ENCODE data around the gene ATP5MC3. TPM values are rescaled to one million over a fixed set of nuclear protein-coding genes. Genes with fewer than 3 reads are reported as not detected.

The ATP5MC3 gene
- total and polyA plus RNA-seq, 2 donors from 2014 or later, result 189 to 990 TPM

- no peaks in the 10 kb centered on the region for H3K27me3 ChIP-seq (ENCODE audit: control insufficient read depth, insufficient read depth, low read length)
- H3K9me3 ChIP-seq (ENCODE audit: control insufficient read depth in 2 of 3, insufficient read depth in 1 of 3, low read length in 3 of 3), result no peaks in the 10 kb centered on the region
- no peak overlapping the region for H3K27ac ChIP-seq (ENCODE audit: low read depth in 2 of 2, low read length in 2 of 2)
- FAIRE-seq, result no peak
- intact Hi-C loops (cut with DNase I), result no loop called here
- DNase-seq, result no peak
- H3K9ac ChIP-seq (ENCODE audit: low read length in 3 of 3), result no peak overlapping the region
- H3K36me3 ChIP-seq (ENCODE audit: control insufficient read depth in 2 of 3, insufficient read depth in 3 of 3, low read length in 3 of 3), result peaks cover 0 to 4% (median 0%) of the 10 kb centered on the region in 3 donors
- peaks cover 0 to 2% (median 0%) of the 10 kb centered on the region in 3 donors for H3K4me1 ChIP-seq (ENCODE audit: control insufficient read depth in 2 of 3, insufficient read depth in 2 of 3, low read depth in 1 of 3, low read length in 3 of 3)
- no peak for TF ChIP-seq CTCF (IDR thresholded peaks at IDR 0.05; ENCODE audit: borderline replicate concordance, extremely low read depth, insufficient read depth)
- H3K4me3 ChIP-seq (ENCODE audit: low read length in 3 of 3), result no peak overlapping the region
Measured at GRCh38 chr2:175152242-175152641, 29.3 kb downstream of the ATP5MC3 start.

GRCh38 chr2:175151791-175152190 is 29.7 kb downstream of the ATP5MC3 start:
- FAIRE-seq (no peak), DNase-seq (no peak)
- Histone ChIP-seq H3K27me3 (ENCODE audit: control insufficient read depth, insufficient read depth, low read length) (no peaks in the 10 kb centered on the region), H3K4me1 (ENCODE audit: control insufficient read depth in 2 of 3, insufficient read depth in 2 of 3, low read depth in 1 of 3, low read length in 3 of 3) (peaks cover 0 to 2% (median 0%) of the 10 kb centered on the region in 3 donors), H3K36me3 (ENCODE audit: control insufficient read depth in 2 of 3, insufficient read depth in 3 of 3, low read length in 3 of 3) (peaks cover 0 to 4% (median 0%) of the 10 kb centered on the region in 3 donors), H3K9ac (ENCODE audit: low read length in 3 of 3) (no peak overlapping the region), H3K4me3 (ENCODE audit: low read length in 3 of 3) (no peak overlapping the region), H3K27ac (ENCODE audit: low read depth in 2 of 2, low read length in 2 of 2) (no peak overlapping the region), H3K9me3 (ENCODE audit: control insufficient read depth in 2 of 3, insufficient read depth in 1 of 3, low read length in 3 of 3) (no peaks in the 10 kb centered on the region)
- no peak for TF ChIP-seq CTCF (IDR thresholded peaks at IDR 0.05; ENCODE audit: borderline replicate concordance, extremely low read depth, insufficient read depth)
- intact Hi-C loops (cut with DNase I), result no loop called here

GRCh38 chr2:175147186-175147585 is 34.3 kb downstream of the ATP5MC3 start:
- TF ChIP-seq CTCF (IDR thresholded peaks at IDR 0.05; ENCODE audit: borderline replicate concordance, extremely low read depth, insufficient read depth), result no peak

GRCh38 chr2:175143678-175144077 is 37.8 kb downstream of the ATP5MC3 start:
- no peak for TF ChIP-seq CTCF (IDR thresholded peaks at IDR 0.05; ENCODE audit: borderline replicate concordance, extremely low read depth, insufficient read depth)
- no peak overlapping the region for H3K27ac ChIP-seq (ENCODE audit: low read depth in 2 of 2, low read length in 2 of 2)
- no peak overlapping the region for H3K9ac ChIP-seq (ENCODE audit: low read length in 3 of 3)
- no peaks in the 10 kb centered on the region for H3K36me3 ChIP-seq (ENCODE audit: control insufficient read depth in 2 of 3, insufficient read depth in 3 of 3, low read length in 3 of 3)
- H3K27me3 ChIP-seq (ENCODE audit: control insufficient read depth, insufficient read depth, low read length), result no peaks in the 10 kb centered on the region
- H3K4me1 ChIP-seq (ENCODE audit: control insufficient read depth in 2 of 3, insufficient read depth in 2 of 3, low read depth in 1 of 3, low read length in 3 of 3), result no peaks in the 10 kb centered on the region
- H3K9me3 ChIP-seq (ENCODE audit: control insufficient read depth in 2 of 3, insufficient read depth in 1 of 3, low read length in 3 of 3), result no peaks in the 10 kb centered on the region
- no peak overlapping the region for H3K4me3 ChIP-seq (ENCODE audit: low read length in 3 of 3)
- intact Hi-C loops (cut with DNase I), result no loop called here
- no peak for FAIRE-seq
- DNase-seq, result no peak

More at GRCh38 chr2:175147186-175147585, 34.3 kb downstream of the ATP5MC3 start:
- FAIRE-seq (no peak), DNase-seq (no peak)
- Histone ChIP-seq H3K27me3 (ENCODE audit: control insufficient read depth, insufficient read depth, low read length) (no peaks in the 10 kb centered on the region), H3K9ac (ENCODE audit: low read length in 3 of 3) (no peak overlapping the region), H3K36me3 (ENCODE audit: control insufficient read depth in 2 of 3, insufficient read depth in 3 of 3, low read length in 3 of 3) (peaks cover 0 to 4% (median 0%) of the 10 kb centered on the region in 3 donors), H3K4me3 (ENCODE audit: low read length in 3 of 3) (no peak overlapping the region), H3K27ac (ENCODE audit: low read depth in 2 of 2, low read length in 2 of 2) (no peak overlapping the region), H3K9me3 (ENCODE audit: control insufficient read depth in 2 of 3, insufficient read depth in 1 of 3, low read length in 3 of 3) (no peaks in the 10 kb centered on the region), H3K4me1 (ENCODE audit: control insufficient read depth in 2 of 3, insufficient read depth in 2 of 3, low read depth in 1 of 3, low read length in 3 of 3) (no peaks in the 10 kb centered on the region)
- intact Hi-C loops (cut with DNase I), result no loop called here

All from kidney (tissue), 14 donors.